HEK293T (cell line): ENCODE measurements around the gene FAM9C.

Experiments used
- ARNT ChIP-seq: fragments of 450-650 bp; IDR thresholded peaks from 2 replicates; pipeline ENCODE4 v1.6.1; 2017; ENCODE audit warnings: mild to moderate bottlenecking
- BHLHE40 ChIP-seq: fragments of 450-650 bp; IDR thresholded peaks from 2 replicates; pipeline ENCODE4 v1.6.1; 2016; ENCODE audit warnings: mild to moderate bottlenecking, moderate library complexity, borderline replicate concordance
- FOXA1 ChIP-seq: fragments of 450-650 bp; IDR thresholded peaks from 2 replicates; pipeline ENCODE4 v1.6.1; 2016; ENCODE audit warnings: mild to moderate bottlenecking
- HDGF ChIP-seq: fragments of 450-650 bp; IDR thresholded peaks from 2 replicates; pipeline ENCODE4 v1.6.1; 2017; ENCODE audit warnings: antibody characterized with exemption, borderline replicate concordance
- NFRKB ChIP-seq: fragments of 450-650 bp; IDR thresholded peaks from 2 replicates; pipeline ENCODE4 v1.6.1; 2016; ENCODE audit warnings: mild to moderate bottlenecking, moderate library complexity
- SUZ12 ChIP-seq: fragments of 450-650 bp; IDR thresholded peaks from 2 replicates; pipeline ENCODE4 v1.6.1; 2016; ENCODE audit warnings: mild to moderate bottlenecking

GRCh38 chrX:13014111-13015096 lies 30.0 kb downstream of the FAM9C start:
- TF ChIP-seq HDGF (no peak), ARNT (no peak), BHLHE40 (no peak), FOXA1 (no peak), NFRKB (no peak), SUZ12 (no peak)
